ENCODE measurements around the gene SLC4A7.

DNA sequence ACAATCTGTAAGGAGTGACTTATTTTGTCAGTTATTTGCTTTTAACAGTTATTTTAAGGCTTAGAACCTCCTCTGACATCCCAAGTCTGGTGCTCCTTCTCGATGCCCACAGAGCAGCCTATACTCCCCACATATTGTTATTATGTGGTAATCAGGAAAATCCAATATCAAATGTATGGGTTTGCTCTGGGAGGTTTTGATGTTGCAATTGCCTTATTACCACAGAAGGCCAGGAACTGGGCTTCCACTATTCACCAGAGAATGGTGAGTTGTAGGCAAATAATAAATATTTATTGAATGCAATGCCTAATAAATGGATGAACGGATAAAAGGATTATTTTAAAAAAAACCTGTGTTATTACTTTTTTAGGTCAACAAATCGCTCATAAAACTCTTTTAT, 127.2 kb downstream of the SLC4A7 start:
- TF ChIP-seq, protein P1, sequence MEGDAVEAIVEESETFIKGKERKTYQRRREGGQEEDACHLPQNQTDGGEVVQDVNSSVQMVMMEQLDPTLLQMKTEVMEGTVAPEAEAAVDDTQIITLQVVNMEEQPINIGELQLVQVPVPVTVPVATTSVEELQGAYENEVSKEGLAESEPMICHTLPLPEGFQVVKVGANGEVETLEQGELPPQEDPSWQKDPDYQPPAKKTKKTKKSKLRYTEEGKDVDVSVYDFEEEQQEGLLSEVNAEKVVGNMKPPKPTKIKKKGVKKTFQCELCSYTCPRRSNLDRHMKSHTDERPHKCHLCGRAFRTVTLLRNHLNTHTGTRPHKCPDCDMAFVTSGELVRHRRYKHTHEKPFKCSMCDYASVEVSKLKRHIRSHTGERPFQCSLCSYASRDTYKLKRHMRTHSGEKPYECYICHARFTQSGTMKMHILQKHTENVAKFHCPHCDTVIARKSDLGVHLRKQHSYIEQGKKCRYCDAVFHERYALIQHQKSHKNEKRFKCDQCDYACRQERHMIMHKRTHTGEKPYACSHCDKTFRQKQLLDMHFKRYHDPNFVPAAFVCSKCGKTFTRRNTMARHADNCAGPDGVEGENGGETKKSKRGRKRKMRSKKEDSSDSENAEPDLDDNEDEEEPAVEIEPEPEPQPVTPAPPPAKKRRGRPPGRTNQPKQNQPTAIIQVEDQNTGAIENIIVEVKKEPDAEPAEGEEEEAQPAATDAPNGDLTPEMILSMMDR (conservative IDR thresholded peaks at IDR 0.05; ENCODE audit: low read length), result no peak
- no peak for TF ChIP-seq EZH2phosphoT487 (IDR thresholded peaks at IDR 0.05; ENCODE audit: borderline replicate concordance, low read depth, low read length)
